Nephron progenitor cell (in vitro differentiated cells): ENCODE measurements around the gene TSC22D4.

Source experiments
- DNase-seq: peaks from one replicate; pipeline ENCODE4 v3.0.0; 2021
- H3K27ac Mint-ChIP-seq: 2 replicates; pipeline ENCODE4 v1.8.0; 2021; ENCODE audit warnings: mild to moderate bottlenecking, moderate library complexity, mixed read lengths
- H3K27me3 Mint-ChIP-seq: 2 replicates; pipeline ENCODE4 v1.8.0; 2021; ENCODE audit warnings: mild to moderate bottlenecking, low read depth, mixed read lengths; ENCODE audit not compliant: poor library complexity
- H3K36me3 Mint-ChIP-seq: 2 replicates; pipeline ENCODE4 v1.8.0; 2021; ENCODE audit warnings: low read depth, mixed read lengths
- H3K4me1 Mint-ChIP-seq: 2 replicates; pipeline ENCODE4 v1.8.0; 2021; ENCODE audit warnings: mixed read lengths
- H3K4me3 Mint-ChIP-seq: 2 replicates; pipeline ENCODE4 v1.8.0; 2021; ENCODE audit warnings: mild to moderate bottlenecking, moderate library complexity, mixed read lengths
- H3K9me3 Mint-ChIP-seq: 2 replicates; pipeline ENCODE4 v1.8.0; 2021; ENCODE audit warnings: mild to moderate bottlenecking, moderate library complexity, mixed read lengths
- CTCF ChIP-seq: fragments of 200-600 bp; sonication (generic); IDR thresholded peaks from 2 replicates; pipeline ENCODE4 v1.5.0; 2021; ENCODE audit warnings: antibody characterized with exemption

TSC22D4 gene

GRCh38 chr7:100437150-100438100 is 41.6 kb downstream of the TSC22D4 start:
- H3K36me3 Mint-ChIP-seq: peaks cover 25% of the 10 kb centered on the region
- H3K27me3 Mint-ChIP-seq: no peaks in the 10 kb centered on the region
- H3K4me3 Mint-ChIP-seq: no peak overlapping the region
- H3K27ac Mint-ChIP-seq: no peak overlapping the region
- H3K4me1 Mint-ChIP-seq: peaks cover 38% of the 10 kb centered on the region
- DNase-seq: no peak
- no peaks in the 10 kb centered on the region for H3K9me3 Mint-ChIP-seq
- no peak for TF ChIP-seq CTCF

GRCh38 chr7:100435401-100436304 is 43.4 kb downstream of the TSC22D4 start:
- no peak for TF ChIP-seq CTCF
- peak; percentile 58 for DNase-seq
- peak overlapping the region; percentile 77 for H3K27ac Mint-ChIP-seq
- H3K4me1 Mint-ChIP-seq: peaks cover 52% of the 10 kb centered on the region
- H3K4me3 Mint-ChIP-seq: peak overlapping the region; percentile 89
- H3K9me3 Mint-ChIP-seq: no peaks in the 10 kb centered on the region
- H3K27me3 Mint-ChIP-seq: no peaks in the 10 kb centered on the region
- peaks cover 36% of the 10 kb centered on the region for H3K36me3 Mint-ChIP-seq

- no peak for TF ChIP-seq CTCF
- Mint-ChIP-seq H3K4me1 (peaks cover 56% of the 10 kb centered on the region), H3K4me3 (peak overlapping the region; percentile 88), H3K36me3 (peaks cover 36% of the 10 kb centered on the region), H3K27me3 (no peaks in the 10 kb centered on the region), H3K9me3 (no peaks in the 10 kb centered on the region), H3K27ac (peak overlapping the region; percentile 63)
- no peak for DNase-seq
Measured at GRCh38 chr7:100434297-100435144, 44.5 kb downstream of the TSC22D4 start.

- H3K27ac Mint-ChIP-seq: peak overlapping the region; percentile 82
- H3K4me1 Mint-ChIP-seq: peaks cover 56% of the 10 kb centered on the region
- no peaks in the 10 kb centered on the region for H3K9me3 Mint-ChIP-seq
- peaks cover under 1% of the 10 kb centered on the region for H3K27me3 Mint-ChIP-seq
- no peak for TF ChIP-seq CTCF
- H3K4me3 Mint-ChIP-seq: peak overlapping the region; percentile 88
- peaks cover 36% of the 10 kb centered on the region for H3K36me3 Mint-ChIP-seq
- DNase-seq: no peak
Measured at GRCh38 chr7:100433592-100434296, 45.3 kb downstream of the TSC22D4 start.

- Mint-ChIP-seq H3K27me3 (peaks cover 6% of the 10 kb centered on the region), H3K36me3 (peaks cover 36% of the 10 kb centered on the region), H3K4me3 (no peak overlapping the region), H3K4me1 (peaks cover 54% of the 10 kb centered on the region), H3K9me3 (peaks cover under 1% of the 10 kb centered on the region), H3K27ac (peak overlapping the region; percentile 82)
- DNase-seq: no peak
- TF ChIP-seq CTCF: no peak
Measured at GRCh38 chr7:100433276-100433591, 45.8 kb downstream of the TSC22D4 start.
